Measurements from ENCODE around the gene MATN4.
A peak's percentile ranks its signal among the peaks of the same experiment; 100 is the strongest.

Gene MATN4

GRCh38 chr20:45311589-45312211 is 3.6 kb upstream of the MATN4 start:
- H3K4me3 Mint-ChIP-seq, result no peak overlapping the region
- H3K36me3 Mint-ChIP-seq, result no peaks in the 10 kb centered on the region
- no peak overlapping the region for H3K27ac Mint-ChIP-seq
- no peaks in the 10 kb centered on the region for H3K9me3 Mint-ChIP-seq
- peaks cover 8% of the 10 kb centered on the region for H3K4me1 Mint-ChIP-seq
- DNase-seq (ENCODE audit: low spot score in 2 of 2) (peak; percentile 61 to 83), ATAC-seq (peak; percentile 79)

- Mint-ChIP-seq H3K27ac (no peak overlapping the region), H3K4me1 (peaks cover 8% of the 10 kb centered on the region), H3K36me3 (no peaks in the 10 kb centered on the region), H3K4me3 (no peak overlapping the region), H3K9me3 (no peaks in the 10 kb centered on the region)
- DNase-seq (ENCODE audit: low spot score in 2 of 2) (no peak), ATAC-seq (no peak)
Measured at GRCh38 chr20:45309075-45309474, 976 bp upstream of the MATN4 start.

- ATAC-seq (no peak), DNase-seq (ENCODE audit: low spot score in 2 of 2) (peak in 1 of 2 donors; percentile 44)
- Mint-ChIP-seq H3K4me1 (peaks cover 25% of the 10 kb centered on the region), H3K4me3 (no peak overlapping the region), H3K27ac (no peak overlapping the region), H3K9me3 (no peaks in the 10 kb centered on the region), H3K36me3 (no peaks in the 10 kb centered on the region)
Measured at GRCh38 chr20:45307076-45307640, 941 bp downstream of the MATN4 start.

GRCh38 chr20:45306431-45306982 is 1.6 kb downstream of the MATN4 start, which contains the start of gene RBPJL:
TSS of gene RBPJL (plus strand) at chr20:45306840. CDS start at chr20:45306923, 83 bp downstream.
- H3K9me3 Mint-ChIP-seq, result no peaks in the 10 kb centered on the region
- ATAC-seq (no peak), DNase-seq (ENCODE audit: low spot score in 2 of 2) (peak; percentile 56 to 76)
- no peak within 1 kb of the TSS for H3K4me3 Mint-ChIP-seq
- peaks cover 27% of the 10 kb centered on the region for H3K4me1 Mint-ChIP-seq
- H3K36me3 Mint-ChIP-seq, result no peaks in the 10 kb centered on the region
- H3K27ac Mint-ChIP-seq, result no peak within 1 kb of the TSS

- DNase-seq (ENCODE audit: low spot score in 2 of 2) (peak in 1 of 2 donors; percentile 44), ATAC-seq (no peak)
- Mint-ChIP-seq H3K36me3 (no peaks in the 10 kb centered on the region), H3K4me3 (no peak overlapping the region), H3K4me1 (peaks cover 27% of the 10 kb centered on the region), H3K9me3 (no peaks in the 10 kb centered on the region), H3K27ac (no peak overlapping the region)
Measured at GRCh38 chr20:45305262-45305661, 2.8 kb downstream of the MATN4 start.

- ATAC-seq (no peak), DNase-seq (ENCODE audit: low spot score in 2 of 2) (peak in 1 of 2 donors; percentile 45)
- Mint-ChIP-seq H3K36me3 (no peaks in the 10 kb centered on the region), H3K9me3 (no peaks in the 10 kb centered on the region), H3K4me3 (no peak overlapping the region), H3K27ac (no peak overlapping the region), H3K4me1 (peaks cover 31% of the 10 kb centered on the region)
Measured at GRCh38 chr20:45304464-45304999, 3.6 kb downstream of the MATN4 start.

- H3K4me3 Mint-ChIP-seq, result peak overlapping the region; percentile 0
- no peak overlapping the region for H3K27ac Mint-ChIP-seq
- H3K9me3 Mint-ChIP-seq, result no peaks in the 10 kb centered on the region
- H3K36me3 Mint-ChIP-seq, result no peaks in the 10 kb centered on the region
- ATAC-seq (peak; percentile 78), DNase-seq (ENCODE audit: low spot score in 2 of 2) (peak in 1 of 2 donors; percentile 48)
- H3K4me1 Mint-ChIP-seq, result peaks cover 33% of the 10 kb centered on the region
Measured at GRCh38 chr20:45303586-45304463, 4.3 kb downstream of the MATN4 start.

GRCh38 chr20:45301824-45302271 is 6.3 kb downstream of the MATN4 start:
- DNase-seq (ENCODE audit: low spot score in 2 of 2), result peak in 1 of 2 donors; percentile 48
- peak; percentile 75 for ATAC-seq
- peaks cover 33% of the 10 kb centered on the region for H3K4me1 Mint-ChIP-seq
- H3K36me3 Mint-ChIP-seq, result no peaks in the 10 kb centered on the region
- H3K9me3 Mint-ChIP-seq, result no peaks in the 10 kb centered on the region
- peak overlapping the region; percentile 18 for H3K4me3 Mint-ChIP-seq
- H3K27ac Mint-ChIP-seq, result peak overlapping the region; percentile 10

- Mint-ChIP-seq H3K4me3 (no peak overlapping the region), H3K27ac (no peak overlapping the region), H3K36me3 (no peaks in the 10 kb centered on the region), H3K4me1 (peaks cover 33% of the 10 kb centered on the region), H3K9me3 (no peaks in the 10 kb centered on the region)
- ATAC-seq (peak; percentile 70), DNase-seq (ENCODE audit: low spot score in 2 of 2) (peak in 1 of 2 donors; percentile 64)
Measured at GRCh38 chr20:45300961-45301360, 7.1 kb downstream of the MATN4 start.

- Mint-ChIP-seq H3K27ac (no peak overlapping the region), H3K36me3 (no peaks in the 10 kb centered on the region), H3K4me3 (no peak overlapping the region), H3K9me3 (no peaks in the 10 kb centered on the region), H3K4me1 (peaks cover 33% of the 10 kb centered on the region)
- DNase-seq (ENCODE audit: low spot score in 2 of 2) (no peak), ATAC-seq (no peak)
Measured at GRCh38 chr20:45299786-45300185, 8.3 kb downstream of the MATN4 start.

GRCh38 chr20:45297786-45298497 is 10.2 kb downstream of the MATN4 start:
- H3K27ac Mint-ChIP-seq, result no peak overlapping the region
- H3K4me3 Mint-ChIP-seq, result no peak overlapping the region
- H3K9me3 Mint-ChIP-seq, result no peaks in the 10 kb centered on the region
- no peak for DNase-seq (ENCODE audit: low spot score in 2 of 2)
- no peak for ATAC-seq
- H3K4me1 Mint-ChIP-seq, result peaks cover 27% of the 10 kb centered on the region
- H3K36me3 Mint-ChIP-seq, result no peaks in the 10 kb centered on the region

GRCh38 chr20:45294659-45295058 is 13.4 kb downstream of the MATN4 start:
- H3K4me3 Mint-ChIP-seq, result no peak overlapping the region
- DNase-seq (ENCODE audit: low spot score in 2 of 2) (no peak), ATAC-seq (no peak)
- peaks cover 21% of the 10 kb centered on the region for H3K4me1 Mint-ChIP-seq
- H3K36me3 Mint-ChIP-seq, result no peaks in the 10 kb centered on the region
- no peak overlapping the region for H3K27ac Mint-ChIP-seq
- H3K9me3 Mint-ChIP-seq, result no peaks in the 10 kb centered on the region

GRCh38 chr20:45294003-45294368 is 14.1 kb downstream of the MATN4 start:
- ATAC-seq, result peak; percentile 2
- peaks cover 18% of the 10 kb centered on the region for H3K4me1 Mint-ChIP-seq
- H3K4me3 Mint-ChIP-seq, result peak overlapping the region; percentile 72
- DNase-seq (ENCODE audit: low spot score in 2 of 2), result no peak
- H3K27ac Mint-ChIP-seq, result peak overlapping the region; percentile 43
- no peaks in the 10 kb centered on the region for H3K36me3 Mint-ChIP-seq
- no peaks in the 10 kb centered on the region for H3K9me3 Mint-ChIP-seq

- ATAC-seq (peak; percentile 89), DNase-seq (ENCODE audit: low spot score in 2 of 2) (peak; percentile 90 to 96)
- Mint-ChIP-seq H3K27ac (peak overlapping the region; percentile 43), H3K36me3 (no peaks in the 10 kb centered on the region), H3K9me3 (no peaks in the 10 kb centered on the region), H3K4me1 (peaks cover 18% of the 10 kb centered on the region), H3K4me3 (peak overlapping the region; percentile 72)
Measured at GRCh38 chr20:45293041-45294002, 14.8 kb downstream of the MATN4 start.
